Upper lobe of right lung (tissue), 1 donor: Measurements from ENCODE around the gene TRIM64. TPM values are rescaled to one million over a fixed set of nuclear protein-coding genes. Genes with fewer than 3 reads are reported as not detected.
"Not testable (repeated sequence)": the region's sequence is repeated elsewhere in the genome, so short reads cannot be mapped to it uniquely, and the experiment has no call there.

Experiments
- ATAC-seq: fragments of 200-7000 bp; cut with Tn5 transposase; one replicate; pipeline ENCODE4 v1.9.1; 2020; ENCODE audit warnings: mild to moderate bottlenecking, moderate library complexity
- DNase-seq: peaks from one replicate; pipeline ENCODE4 v3.0.0-alpha.2; 2020
- H3K27ac ChIP-seq: fragments of 200-600 bp; one replicate; pipeline ENCODE4 v1.8.0; 2022
- H3K27me3 ChIP-seq: fragments of 200-600 bp; one replicate; pipeline ENCODE4 v1.8.0; 2022; ENCODE audit warnings: mild to moderate bottlenecking
- H3K36me3 ChIP-seq: fragments of 200-600 bp; one replicate; pipeline ENCODE4 v1.8.0; 2022
- H3K4me1 ChIP-seq: fragments of 200-600 bp; one replicate; pipeline ENCODE4 v1.8.0; 2022
- H3K4me3 ChIP-seq: fragments of 200-600 bp; one replicate; pipeline ENCODE4 v1.8.0; 2022; ENCODE audit warnings: mild to moderate bottlenecking
- H3K9me3 ChIP-seq: fragments of 200-600 bp; one replicate; pipeline ENCODE4 v1.8.0; 2022
- intact Hi-C: fragments of 100-400 bp; cut with DNase I; formaldehyde crosslinking; loops from one replicate; pipeline ENCODE4 v1.11.0; 2022
- long read RNA-seq: library from polyadenylated mRNA; unstranded; transcript quantifications from one replicate; pipeline ENCODE4 v2.0.0, GENCODE V29; 2021
- total RNA-seq: library from RNA; stranded (reverse); fragmentation: NEBNext Ultra II Directional; extraction: Animal tissue kit (Norgen Biotek cat#: 25700); gene quantifications from one replicate; pipeline ENCODE4 v1.2.1, GENCODE V29; 2021
- TF ChIP-seq, protein P1 (sequence below): fragments of 200-600 bp; IDR thresholded peaks from one replicate; pipeline ENCODE4 v1.8.0; 2022; ENCODE audit warnings: antibody characterized with exemption
- donor health status: DM: no; HTN: yes; CAD: no; lungs with severe emphysema.

The TRIM64 gene, protein sequence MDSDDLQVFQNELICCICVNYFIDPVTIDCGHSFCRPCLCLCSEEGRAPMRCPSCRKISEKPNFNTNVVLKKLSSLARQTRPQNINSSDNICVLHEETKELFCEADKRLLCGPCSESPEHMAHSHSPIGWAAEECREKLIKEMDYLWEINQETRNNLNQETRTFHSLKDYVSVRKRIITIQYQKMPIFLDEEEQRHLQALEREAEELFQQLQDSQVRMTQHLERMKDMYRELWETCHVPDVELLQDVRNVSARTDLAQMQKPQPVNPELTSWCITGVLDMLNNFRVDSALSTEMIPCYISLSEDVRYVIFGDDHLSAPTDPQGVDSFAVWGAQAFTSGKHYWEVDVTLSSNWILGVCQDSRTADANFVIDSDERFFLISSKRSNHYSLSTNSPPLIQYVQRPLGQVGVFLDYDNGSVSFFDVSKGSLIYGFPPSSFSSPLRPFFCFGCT
- total RNA-seq = not detected
- long read RNA-seq = 0 reads

DNA sequence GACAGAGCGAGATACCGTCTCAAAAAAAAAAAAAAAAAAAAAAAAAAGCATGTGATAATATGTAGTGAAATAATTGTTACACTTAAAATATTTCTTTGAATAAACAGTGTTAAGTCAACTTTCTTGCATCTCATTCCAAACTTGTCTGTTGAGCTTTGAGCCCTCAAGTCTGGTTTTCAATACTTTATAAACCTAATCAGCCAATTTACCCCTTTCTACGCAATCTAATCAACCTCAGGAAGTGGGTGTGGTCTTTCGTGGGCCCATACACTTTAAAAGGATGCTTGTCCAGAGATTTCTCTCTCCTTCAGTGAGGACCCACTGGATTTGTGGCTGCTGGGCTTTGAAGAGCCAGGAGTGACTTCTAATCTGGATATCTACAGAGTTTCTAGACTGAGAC lies at the start of gene TRIM64:
Gene TRIM64 (plus strand): TSS at position 301 of the 400 bp plus-strand sequence. CDS start 2,467 bp downstream, outside the sequence.
- H3K9me3 ChIP-seq, H3K27ac ChIP-seq, intact Hi-C loops, DNase-seq, H3K4me1 ChIP-seq, H3K27me3 ChIP-seq, ATAC-seq, H3K36me3 ChIP-seq, H3K4me3 ChIP-seq: not testable (repeated sequence)

DNA sequence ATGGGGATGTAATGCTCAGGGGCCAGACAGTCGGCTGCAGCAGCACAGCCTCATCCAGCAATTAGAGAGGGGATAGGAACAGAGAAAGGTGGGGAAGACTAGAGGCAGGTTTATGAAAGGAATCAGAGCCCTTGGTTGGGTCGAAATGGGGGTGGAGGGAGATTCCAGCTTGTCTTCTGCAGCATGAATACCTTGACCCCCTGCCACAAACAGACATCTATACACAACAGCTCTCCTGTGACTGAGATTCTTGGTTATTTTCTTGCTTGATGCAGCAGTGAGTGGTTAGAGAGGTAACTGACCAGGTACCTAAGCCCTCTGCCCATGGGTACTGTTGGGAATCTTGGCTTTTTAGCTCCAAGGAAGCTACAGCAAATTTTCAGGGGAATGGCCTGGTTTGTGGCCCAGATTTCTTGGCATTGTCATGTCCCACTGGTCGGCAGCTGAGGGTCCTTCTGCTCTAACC lies 43.6 kb upstream of the TRIM64 start, which contains the start of gene TRIM49D1:
Gene TRIM49D1 (minus strand): TSS at position 51 of the 466 bp plus-strand sequence. CDS start 4,535 bp downstream, outside the sequence.
- no peaks in the 10 kb centered on the region for H3K36me3 ChIP-seq
- H3K27me3 ChIP-seq = no peaks in the 10 kb centered on the region
- DNase-seq = no peak
- no peak within 1 kb of the TSS for H3K4me3 ChIP-seq
- no peaks in the 10 kb centered on the region for H3K4me1 ChIP-seq
- H3K9me3 ChIP-seq = no peaks in the 10 kb centered on the region
- intact Hi-C loops = no loop called here
- TF ChIP-seq, protein P1, sequence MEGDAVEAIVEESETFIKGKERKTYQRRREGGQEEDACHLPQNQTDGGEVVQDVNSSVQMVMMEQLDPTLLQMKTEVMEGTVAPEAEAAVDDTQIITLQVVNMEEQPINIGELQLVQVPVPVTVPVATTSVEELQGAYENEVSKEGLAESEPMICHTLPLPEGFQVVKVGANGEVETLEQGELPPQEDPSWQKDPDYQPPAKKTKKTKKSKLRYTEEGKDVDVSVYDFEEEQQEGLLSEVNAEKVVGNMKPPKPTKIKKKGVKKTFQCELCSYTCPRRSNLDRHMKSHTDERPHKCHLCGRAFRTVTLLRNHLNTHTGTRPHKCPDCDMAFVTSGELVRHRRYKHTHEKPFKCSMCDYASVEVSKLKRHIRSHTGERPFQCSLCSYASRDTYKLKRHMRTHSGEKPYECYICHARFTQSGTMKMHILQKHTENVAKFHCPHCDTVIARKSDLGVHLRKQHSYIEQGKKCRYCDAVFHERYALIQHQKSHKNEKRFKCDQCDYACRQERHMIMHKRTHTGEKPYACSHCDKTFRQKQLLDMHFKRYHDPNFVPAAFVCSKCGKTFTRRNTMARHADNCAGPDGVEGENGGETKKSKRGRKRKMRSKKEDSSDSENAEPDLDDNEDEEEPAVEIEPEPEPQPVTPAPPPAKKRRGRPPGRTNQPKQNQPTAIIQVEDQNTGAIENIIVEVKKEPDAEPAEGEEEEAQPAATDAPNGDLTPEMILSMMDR = no peak
- no peak within 1 kb of the TSS for H3K27ac ChIP-seq
- ATAC-seq = no peak

DNA sequence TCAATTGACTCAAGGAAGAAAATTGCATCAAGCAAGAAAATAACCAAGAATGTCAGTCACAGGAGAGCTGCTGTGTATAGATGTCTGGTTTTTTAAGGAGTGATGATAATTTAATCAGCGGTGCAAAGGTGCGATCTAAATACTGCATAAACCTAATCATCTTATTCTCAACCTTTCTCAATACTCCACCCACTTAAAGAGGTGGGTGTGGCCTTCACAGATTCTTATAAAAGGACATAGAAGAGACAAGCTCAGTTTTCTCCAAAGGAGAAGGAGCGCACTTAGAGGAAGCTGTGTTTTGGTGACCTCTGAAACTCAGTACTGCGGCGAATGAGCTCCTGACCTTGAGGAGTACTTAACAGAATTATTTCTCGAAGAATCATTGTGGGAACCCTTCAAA lies 42.1 kb upstream of the TRIM64 start, which contains the start of gene TRIM49D2:
Gene TRIM49D2 (plus strand): TSS at position 301 of the 400 bp plus-strand sequence. CDS start 2,698 bp downstream, outside the sequence.
- intact Hi-C loops, DNase-seq, H3K27ac ChIP-seq, H3K27me3 ChIP-seq, H3K36me3 ChIP-seq, H3K9me3 ChIP-seq, ATAC-seq, H3K4me1 ChIP-seq, H3K4me3 ChIP-seq: not testable (repeated sequence)

DNA sequence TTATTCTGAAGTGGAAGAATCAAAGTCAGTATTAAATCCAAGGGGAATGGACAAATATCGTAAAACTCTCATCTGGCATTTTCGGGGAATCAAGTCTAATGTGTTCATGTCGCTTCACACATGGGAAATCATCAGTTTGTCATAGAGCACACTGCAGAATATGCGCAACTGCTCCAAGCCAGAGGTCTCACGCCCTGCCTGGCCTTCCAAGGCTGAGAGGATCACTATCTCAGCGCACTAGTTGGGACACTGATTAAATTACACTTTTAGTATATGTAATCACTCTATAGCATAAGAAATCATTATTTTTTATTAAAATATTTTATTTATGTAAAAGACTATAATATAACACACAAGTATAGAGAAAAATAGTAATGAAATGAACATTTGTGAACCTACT lies 5.0 kb upstream of the TRIM64 start:
- intact Hi-C loops, ATAC-seq, H3K4me3 ChIP-seq, H3K9me3 ChIP-seq, H3K27me3 ChIP-seq, H3K27ac ChIP-seq, H3K36me3 ChIP-seq, H3K4me1 ChIP-seq, DNase-seq: not testable (repeated sequence)

Other genes starting within 250 kb of the TRIM64 start
- gene TRIM49, start 157.5 kb upstream of the TRIM64 start, total RNA-seq = not detected
- not detected for gene TRIM64B, start 87.5 kb upstream of the TRIM64 start, total RNA-seq
- not detected for gene TRIM49D1, start 43.8 kb upstream of the TRIM64 start, total RNA-seq
- gene TRIM49D2, start 42.0 kb upstream of the TRIM64 start, total RNA-seq = not detected
- gene TRIM49C, start 65.1 kb downstream of the TRIM64 start, total RNA-seq = not detected
- gene UBTFL1, start 119.9 kb downstream of the TRIM64 start, total RNA-seq = not detected
- gene NAALAD2, start 168.6 kb downstream of the TRIM64 start, total RNA-seq = 2.6 TPM